ENCODE data around the gene APOA1.
A peak's percentile ranks its signal among the peaks of the same experiment; 100 is the strongest.
"Not testable (repeated sequence)": the region's sequence is repeated elsewhere in the genome, so short reads cannot be mapped to it uniquely, and the experiment has no call there.

The APOA1 gene

DNA sequence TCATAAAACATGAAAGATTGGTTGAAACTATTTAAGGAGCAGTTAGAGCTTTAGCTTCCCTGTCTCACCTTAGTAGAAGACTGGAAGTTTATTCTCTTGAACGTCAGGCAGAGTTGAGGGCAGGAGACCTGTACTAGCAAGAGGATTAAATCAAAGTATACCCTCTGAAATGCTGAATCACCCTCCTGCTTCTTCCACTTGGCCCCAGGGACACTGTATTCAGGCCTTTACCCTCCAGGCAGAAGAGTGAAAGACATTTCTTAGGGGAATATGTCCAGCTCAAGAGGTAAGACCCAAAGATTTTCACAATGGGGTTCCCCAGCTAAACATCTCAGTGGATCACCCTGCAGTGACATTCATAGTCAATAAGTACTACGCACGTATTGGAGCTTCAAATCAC, 26.2 kb downstream of the APOA1 start:
- no peak for DNase-seq

- DNase-seq, result no peak
Measured at GRCh38 chr11:116808262-116809175, 28.9 kb downstream of the APOA1 start.

DNA sequence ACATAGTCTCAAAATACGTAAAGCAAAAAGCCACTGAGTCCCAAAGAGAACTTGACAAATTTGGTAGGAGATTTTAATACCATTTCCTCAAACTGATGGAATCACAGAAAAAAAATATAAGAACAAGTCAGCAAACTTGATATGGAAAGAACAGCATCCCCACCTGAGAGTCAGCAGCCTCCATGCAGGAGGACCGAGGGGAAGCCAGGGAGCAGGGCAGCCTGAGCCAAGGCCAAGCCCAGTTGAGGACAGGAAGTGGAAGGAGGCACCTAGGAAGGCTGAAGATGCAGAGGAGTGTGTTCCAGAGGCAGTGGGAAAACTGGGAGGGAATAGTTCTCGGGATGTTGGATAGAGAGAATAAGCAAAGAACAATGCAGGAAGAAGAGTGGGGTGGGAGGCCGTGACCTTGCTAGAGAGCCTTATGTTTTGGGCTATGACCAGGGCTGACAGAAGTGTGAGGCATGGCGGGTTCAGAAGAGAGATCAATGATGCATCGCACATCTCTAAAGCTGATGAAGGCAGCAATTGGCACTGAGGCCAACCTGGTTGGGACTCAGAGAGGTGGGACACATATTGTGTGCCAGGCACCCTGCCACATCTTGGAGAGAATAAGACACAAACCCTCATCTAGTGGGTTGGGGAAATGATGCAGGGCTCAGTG, 29.7 kb downstream of the APOA1 start:
- DNase-seq, result no peak

DNA sequence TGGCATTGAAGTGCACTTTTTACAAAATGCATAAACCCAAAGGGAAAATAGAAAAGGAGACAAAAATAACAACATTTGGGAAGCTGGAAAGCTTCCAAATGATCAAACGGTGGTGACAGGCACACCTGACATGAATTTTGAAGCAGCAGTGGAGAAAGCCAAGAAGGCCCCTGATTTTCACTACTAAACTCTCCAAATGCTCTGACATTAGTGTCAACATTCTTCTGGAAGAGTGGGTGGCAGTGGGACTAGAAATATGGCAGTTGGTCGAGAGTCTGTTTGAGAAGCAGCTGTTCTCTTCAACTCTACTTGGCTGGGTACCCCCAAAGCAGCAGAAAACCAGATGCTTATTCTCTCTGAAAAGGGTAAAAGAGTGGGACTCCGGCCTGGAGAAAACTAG, 33.4 kb downstream of the APOA1 start:
- no peak for DNase-seq

GRCh38 chr11:116801662-116802061, 35.8 kb downstream of the APOA1 start:
- DNase-seq, result not testable (repeated sequence)

DNA sequence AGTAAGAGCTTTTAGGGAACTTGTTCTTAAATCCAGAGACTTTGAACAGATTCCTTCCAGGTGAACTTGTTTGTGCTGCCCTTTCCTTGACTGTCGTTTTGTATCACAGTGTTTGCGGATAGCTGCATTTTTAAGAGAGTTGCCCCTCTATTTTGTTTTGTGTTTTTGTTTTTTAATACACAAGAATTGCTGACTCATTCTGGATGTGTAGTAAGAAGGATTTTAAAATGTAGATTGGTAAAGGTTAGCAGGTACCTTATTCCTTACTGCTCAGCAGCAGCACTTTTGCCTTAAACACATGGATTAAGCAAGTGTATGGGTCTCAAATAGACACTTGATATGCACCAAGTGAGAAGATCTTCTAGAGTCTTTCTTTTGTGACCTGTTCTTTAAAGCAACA, 36.8 kb downstream of the APOA1 start:
- DNase-seq, result no peak

DNA sequence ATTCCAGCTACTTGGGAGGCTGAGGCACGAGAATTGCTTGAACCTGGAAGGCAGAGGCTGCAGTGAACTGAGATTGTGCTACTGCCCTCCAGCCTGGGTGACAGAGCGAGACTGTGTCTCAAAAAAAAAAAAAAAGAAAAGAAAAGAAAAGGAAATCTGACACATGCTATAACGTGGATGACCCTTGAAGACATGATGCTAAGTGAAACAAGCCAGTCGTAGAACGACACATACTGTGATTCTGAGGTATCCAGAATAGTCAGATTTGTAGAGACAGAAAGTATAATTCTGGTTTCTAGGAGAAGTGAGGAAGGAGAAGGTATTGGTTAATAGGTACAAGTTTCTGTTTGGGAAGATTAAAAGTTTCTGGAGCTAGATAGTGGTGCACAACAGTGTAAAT, 39.1 kb downstream of the APOA1 start:
- DNase-seq, result no peak

GRCh38 chr11:116797816-116798215, 39.6 kb downstream of the APOA1 start:
- DNase-seq, result no peak

DNA sequence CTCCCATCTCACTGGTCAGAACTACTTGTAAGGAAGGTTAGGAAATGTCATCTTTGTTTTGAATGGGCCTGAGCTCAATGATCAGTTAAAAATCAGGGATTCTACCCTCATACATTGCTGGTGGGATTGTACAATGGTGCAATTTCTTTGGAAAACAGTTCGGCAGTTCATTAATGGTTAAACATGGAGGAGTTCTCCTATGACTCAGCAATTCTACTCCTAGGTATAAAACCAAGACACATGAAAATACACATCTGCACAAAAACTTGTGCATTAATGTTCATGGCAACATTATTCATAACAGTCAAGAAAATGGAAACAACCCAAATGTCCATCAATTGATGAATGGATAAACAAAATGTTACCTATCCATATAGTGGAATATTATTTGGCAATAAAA, 40.9 kb downstream of the APOA1 start:
- DNase-seq, result no peak

DNA sequence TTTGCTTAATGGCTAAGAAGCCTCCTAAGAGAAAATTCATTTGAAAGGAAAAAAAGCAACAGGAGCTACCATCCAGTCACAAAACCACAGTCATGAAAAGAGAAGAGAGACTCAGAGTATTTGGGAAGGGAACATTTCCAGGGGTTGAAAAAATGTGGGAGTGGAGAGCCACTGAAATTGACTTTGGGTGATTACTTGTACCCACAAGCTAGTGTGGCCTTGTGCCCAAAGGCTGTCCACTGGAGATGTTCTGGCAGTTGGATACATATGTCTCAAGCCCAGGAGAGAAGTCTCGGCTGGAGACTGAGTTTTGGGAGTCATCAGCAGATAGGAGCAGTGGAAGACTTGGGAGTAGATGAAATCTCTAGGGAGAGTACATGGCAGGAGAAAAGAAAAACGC, 42.6 kb downstream of the APOA1 start:
- no peak for DNase-seq

- DNase-seq, result no peak
Measured at GRCh38 chr11:116793772-116794097, 43.7 kb downstream of the APOA1 start.

GRCh38 chr11:116792869-116793771, 44.3 kb downstream of the APOA1 start:
- DNase-seq, result no peak

DNA sequence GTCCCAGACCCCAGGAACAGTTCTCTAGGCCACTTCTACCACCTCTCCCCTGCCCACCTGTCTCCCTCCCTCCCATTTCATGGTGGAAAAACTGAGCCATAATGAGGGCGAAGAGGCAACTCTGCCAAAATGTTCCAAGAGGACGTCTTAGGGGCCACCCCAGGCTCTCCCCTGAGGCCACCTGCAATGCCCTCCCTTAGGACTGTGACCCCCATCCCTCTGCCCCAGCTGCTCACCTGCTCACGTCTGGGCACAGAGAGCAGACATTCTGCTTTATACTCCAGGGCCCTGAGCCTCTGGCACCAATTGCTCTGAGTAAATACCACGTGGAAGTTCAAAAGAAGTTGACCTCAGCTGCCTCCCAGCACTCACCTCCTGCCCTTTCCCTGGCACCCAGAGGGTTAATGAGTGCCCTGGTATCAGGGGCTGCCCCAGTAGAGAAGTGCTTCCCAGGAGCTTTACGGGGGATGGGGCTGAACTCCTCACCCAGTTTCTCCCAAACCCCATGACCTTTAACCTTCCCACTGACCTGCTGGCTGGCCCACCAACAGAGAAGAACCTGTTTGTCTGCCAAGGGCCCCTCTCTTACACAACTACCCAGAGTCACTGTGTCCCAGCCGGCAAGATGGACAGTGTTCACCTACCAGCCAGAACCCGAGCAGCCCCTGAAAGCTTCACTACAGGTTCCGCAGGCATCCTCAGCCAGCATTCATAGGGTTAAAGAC, 45.1 kb downstream of the APOA1 start:
- no peak for DNase-seq

- no peak for DNase-seq
Measured at GRCh38 chr11:116791813-116792143, 45.6 kb downstream of the APOA1 start, which contains the start of gene APOA5. APOA5 (minus strand) TSS chr11:116791879; CDS start chr11:116791860, 19 bp downstream.

DNA sequence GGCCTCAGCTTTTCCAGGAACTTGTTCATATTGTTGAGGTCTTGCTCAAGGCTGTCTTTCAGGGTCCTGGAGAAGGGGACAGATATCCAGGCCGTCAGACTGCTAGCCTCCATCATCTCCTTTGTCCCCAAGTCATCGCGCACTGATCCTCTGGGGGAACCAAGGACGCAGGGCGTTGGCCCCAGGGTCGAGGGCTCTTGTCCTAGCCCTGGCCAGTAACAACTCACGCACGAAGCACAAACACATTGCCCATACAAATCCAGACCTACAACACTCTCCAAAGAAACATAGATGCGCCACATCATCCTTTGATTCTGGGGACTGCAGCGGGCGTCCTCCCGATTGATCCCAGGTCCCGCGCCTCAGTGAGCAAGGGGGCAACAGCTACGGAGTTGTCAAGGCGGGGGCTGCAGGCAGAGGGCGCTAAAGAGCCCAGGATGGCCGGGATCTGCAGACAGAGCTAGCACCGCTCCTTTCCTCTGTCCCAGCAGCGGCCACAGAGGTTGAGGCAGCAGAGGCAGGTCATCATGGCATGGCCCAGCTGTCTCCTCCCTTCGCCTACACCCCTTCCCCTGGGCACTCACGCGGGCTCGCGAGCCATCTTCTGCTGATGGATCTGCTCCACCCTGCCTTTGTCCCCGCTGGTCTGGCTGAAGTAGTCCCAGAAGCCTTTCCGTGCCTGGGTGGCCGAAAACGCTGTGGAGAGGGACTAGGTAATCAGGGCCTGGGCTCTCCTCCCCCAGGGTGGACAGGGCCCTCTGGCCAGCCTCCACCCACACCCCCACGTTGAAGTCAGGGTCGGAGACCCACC, 46.2 kb downstream of the APOA1 start:
- peak; percentile 69 for DNase-seq

DNA sequence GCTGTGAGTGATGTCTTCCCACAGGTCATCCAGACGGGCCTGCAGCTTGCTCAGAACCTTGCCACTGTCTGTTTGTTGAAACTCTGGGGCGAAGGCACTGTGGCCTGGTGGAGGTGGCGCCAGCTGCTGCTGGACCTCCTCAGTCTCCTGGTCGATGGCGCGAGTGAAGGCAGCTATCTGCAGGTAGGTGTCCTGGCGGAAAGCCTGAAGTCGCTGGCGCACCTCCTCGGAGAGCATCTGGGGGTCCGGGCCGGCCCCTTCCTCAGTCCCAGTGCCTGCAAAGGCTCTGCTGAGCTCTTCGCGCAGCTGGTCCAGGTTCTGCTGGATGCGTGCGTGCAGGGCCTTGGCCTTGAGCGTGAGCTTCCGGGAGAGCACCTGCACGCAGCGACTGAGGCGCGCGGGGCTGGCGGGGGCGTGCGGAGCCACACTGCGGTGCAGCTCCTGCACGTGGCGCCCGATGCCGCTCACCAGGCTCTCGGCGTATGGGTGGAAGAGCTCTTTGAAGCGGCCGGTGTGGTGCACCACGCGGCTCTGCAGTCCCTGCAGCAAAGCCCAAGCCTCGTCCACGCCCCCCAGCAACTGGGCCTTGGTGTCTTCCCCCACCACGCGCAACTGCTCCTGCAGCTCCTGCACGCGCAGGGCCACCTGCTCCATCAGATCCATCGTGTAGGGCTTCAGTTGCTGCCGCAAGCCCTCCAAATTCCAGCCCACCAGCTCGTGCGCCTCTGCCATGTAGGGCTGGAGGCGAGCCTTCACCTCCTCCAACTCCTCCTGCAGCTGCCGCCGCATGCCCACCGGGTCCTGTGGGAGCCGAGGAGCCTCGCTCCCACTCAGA, 47.0 kb downstream of the APOA1 start:
- DNase-seq, result no peak

DNA sequence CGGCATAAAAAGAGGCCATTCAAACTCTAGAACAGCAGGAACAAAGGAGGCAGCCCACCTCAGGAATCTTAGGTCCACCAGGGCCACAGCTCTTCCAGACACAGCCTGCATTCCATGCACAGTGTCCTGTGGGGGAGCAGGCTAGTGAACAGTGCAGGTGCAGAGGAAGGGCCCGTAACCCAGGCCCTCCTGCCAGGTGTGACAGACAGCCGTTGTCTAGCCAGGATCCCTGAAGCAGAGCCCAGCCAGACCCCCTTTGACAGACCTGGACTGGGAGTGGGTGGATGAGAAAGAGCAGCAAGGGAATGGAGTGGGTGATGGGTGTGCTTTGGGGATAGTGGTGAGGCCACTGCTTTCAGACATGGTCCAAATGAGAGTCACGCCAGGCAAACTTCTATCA, 48.4 kb downstream of the APOA1 start:
- DNase-seq, result no peak

DNA sequence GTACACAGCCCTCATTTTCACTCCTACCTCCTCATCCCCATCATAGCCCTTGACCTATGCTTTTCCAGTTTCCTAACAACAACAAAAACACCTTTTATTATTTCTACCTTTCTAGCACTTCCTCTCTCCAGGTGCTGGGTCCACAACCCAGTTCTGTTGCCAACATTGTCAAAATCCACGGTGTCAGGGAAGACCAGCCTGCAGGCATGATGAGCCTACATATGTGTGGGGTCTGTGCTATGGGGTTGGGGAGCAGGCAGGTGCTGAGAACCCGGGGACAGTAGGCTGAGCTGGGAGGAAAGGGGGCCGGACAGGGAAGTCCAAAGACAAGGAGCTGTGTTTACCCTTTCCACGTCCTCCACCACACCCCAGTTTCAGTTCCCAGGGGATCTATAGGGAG, 48.9 kb downstream of the APOA1 start:
- DNase-seq, result no peak

GRCh38 chr11:116787786-116788486, 49.5 kb downstream of the APOA1 start, which contains the start of gene ZPR1:
ZPR1 (minus strand) TSS chr11:116788023; CDS start chr11:116787990, 33 bp downstream.
- DNase-seq, result peak; percentile 66

DNA sequence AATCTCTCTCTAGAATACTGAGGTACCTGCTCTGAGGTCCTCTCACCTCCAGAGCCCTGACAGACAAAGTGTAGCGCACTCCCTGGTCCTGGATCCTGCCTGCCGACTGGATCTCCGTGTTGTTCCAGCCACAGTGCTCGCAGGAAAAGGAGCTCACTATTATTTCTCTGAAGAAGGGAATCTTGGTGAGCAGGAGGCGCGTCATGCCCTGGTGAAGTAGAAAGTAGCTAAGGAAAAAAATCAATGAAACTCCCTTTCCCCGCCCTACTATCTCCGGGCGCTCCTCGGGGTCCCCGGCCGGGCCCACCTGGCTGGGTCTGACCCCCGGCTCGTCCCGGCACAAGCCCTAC, 50.0 kb downstream of the APOA1 start:
- DNase-seq, result no peak

All from NCI-H82 (cell line).